ENCODE measurements around the gene DPYSL5. TPM values are rescaled to one million over a fixed set of nuclear protein-coding genes. Genes with fewer than 3 reads are reported as not detected.
"Not testable (repeated sequence)": the region's sequence is repeated elsewhere in the genome, so short reads cannot be mapped to it uniquely, and the experiment has no call there.

Gene DPYSL5
- total RNA-seq, 6 donors from 2014 or later, result not detected

- Histone ChIP-seq H3K4me3 (no peak overlapping the region), H3K27ac (no peak overlapping the region), H3K36me3 (no peaks in the 10 kb centered on the region), H3K4me1 (no peaks in the 10 kb centered on the region), H3K9me3 (no peaks in the 10 kb centered on the region), H3K27me3 (no peaks in the 10 kb centered on the region)
- ATAC-seq (ENCODE audit: low FRiP score in 2 of 2) (no peak), DNase-seq (no peak)
- TF ChIP-seq EP300 (IDR thresholded peaks at IDR 0.05) (no peak), POLR2A (IDR thresholded peaks at IDR 0.05) (no peak), CTCF (IDR thresholded peaks at IDR 0.05) (no peak), POLR2AphosphoS5 (IDR thresholded peaks at IDR 0.05) (no peak)
- WGBS, 2 donors, result 73 to 81% methylated on average over 11 to 14 of the region's 14 CpGs
These were observed 35.9 kb upstream of the DPYSL5 start for GRCh38 chr2:26811791-26812694.

GRCh38 chr2:26812731-26813130 lies 35.2 kb upstream of the DPYSL5 start:
- 91 to 93% methylated on average over 3 of the region's 3 CpGs for WGBS, 2 donors
- Histone ChIP-seq H3K27me3 (no peaks in the 10 kb centered on the region), H3K4me1 (no peaks in the 10 kb centered on the region), H3K4me3 (no peak overlapping the region), H3K36me3 (no peaks in the 10 kb centered on the region), H3K9me3 (no peaks in the 10 kb centered on the region), H3K27ac (no peak overlapping the region)
- TF ChIP-seq POLR2AphosphoS5 (IDR thresholded peaks at IDR 0.05) (no peak), POLR2A (IDR thresholded peaks at IDR 0.05) (no peak)
- ATAC-seq (ENCODE audit: low FRiP score in 2 of 2), result peak in 1 of 2 donors; percentile 42
- DNase-seq, result no peak

GRCh38 chr2:26814072-26814765 lies 33.7 kb upstream of the DPYSL5 start:
- not testable (repeated sequence) for ATAC-seq (ENCODE audit: low FRiP score in 2 of 2); H3K36me3 ChIP-seq; H3K9me3 ChIP-seq; H3K4me3 ChIP-seq; H3K27ac ChIP-seq; H3K4me1 ChIP-seq; H3K27me3 ChIP-seq
- WGBS, 2 donors, result 89 to 90% methylated on average over 40 to 47 of the region's 52 CpGs
- DNase-seq, result peak in 1 of 2 donors; percentile 66

GRCh38 chr2:26816893-26817292 lies 31.0 kb upstream of the DPYSL5 start:
- no peaks in the 10 kb centered on the region for H3K36me3 ChIP-seq
- no peak overlapping the region for H3K27ac ChIP-seq
- DNase-seq (peak in 1 of 2 donors; percentile 21), ATAC-seq (ENCODE audit: low FRiP score in 2 of 2) (no peak)
- no peaks in the 10 kb centered on the region for H3K4me1 ChIP-seq
- H3K9me3 ChIP-seq, result no peaks in the 10 kb centered on the region
- no peaks in the 10 kb centered on the region for H3K27me3 ChIP-seq
- TF ChIP-seq CTCF (IDR thresholded peaks at IDR 0.05) (no peak), EP300 (IDR thresholded peaks at IDR 0.05) (no peak), POLR2AphosphoS5 (IDR thresholded peaks at IDR 0.05) (no peak), POLR2A (IDR thresholded peaks at IDR 0.05) (no peak)
- WGBS, 2 donors, result 39 to 59% methylated on average over 3 of the region's 3 CpGs
- no peak overlapping the region for H3K4me3 ChIP-seq

- TF ChIP-seq EP300 (IDR thresholded peaks at IDR 0.05) (no peak), POLR2AphosphoS5 (IDR thresholded peaks at IDR 0.05) (no peak), CTCF (IDR thresholded peaks at IDR 0.05) (no peak), POLR2A (IDR thresholded peaks at IDR 0.05) (no peak)
- H3K4me1 ChIP-seq, result no peaks in the 10 kb centered on the region
- H3K27ac ChIP-seq, result no peak overlapping the region
- H3K27me3 ChIP-seq, result no peaks in the 10 kb centered on the region
- H3K4me3 ChIP-seq, result no peak overlapping the region
- DNase-seq (peak in 1 of 2 donors; percentile 21), ATAC-seq (ENCODE audit: low FRiP score in 2 of 2) (no peak)
- WGBS, 2 donors, result 75 to 76% methylated on average over 5 of the region's 5 CpGs
- H3K36me3 ChIP-seq, result no peaks in the 10 kb centered on the region
- H3K9me3 ChIP-seq, result no peaks in the 10 kb centered on the region
These were observed 29.7 kb upstream of the DPYSL5 start for GRCh38 chr2:26818255-26818654.
